Activated T-cell treated with anti-CD3 and anti-CD28 coated beads for 48 hours (primary cell): ENCODE results near the gene ACADM.
"Not testable (repeated sequence)": the region's sequence is repeated elsewhere in the genome, so short reads cannot be mapped to it uniquely, and the experiment has no call there.

ENCODE experiments used
- DNase-seq: peaks from one replicate; pipeline ENCODE4 v3.0.0-alpha.2; 2020; ENCODE audit warnings: low read depth

ACADM gene

DNA sequence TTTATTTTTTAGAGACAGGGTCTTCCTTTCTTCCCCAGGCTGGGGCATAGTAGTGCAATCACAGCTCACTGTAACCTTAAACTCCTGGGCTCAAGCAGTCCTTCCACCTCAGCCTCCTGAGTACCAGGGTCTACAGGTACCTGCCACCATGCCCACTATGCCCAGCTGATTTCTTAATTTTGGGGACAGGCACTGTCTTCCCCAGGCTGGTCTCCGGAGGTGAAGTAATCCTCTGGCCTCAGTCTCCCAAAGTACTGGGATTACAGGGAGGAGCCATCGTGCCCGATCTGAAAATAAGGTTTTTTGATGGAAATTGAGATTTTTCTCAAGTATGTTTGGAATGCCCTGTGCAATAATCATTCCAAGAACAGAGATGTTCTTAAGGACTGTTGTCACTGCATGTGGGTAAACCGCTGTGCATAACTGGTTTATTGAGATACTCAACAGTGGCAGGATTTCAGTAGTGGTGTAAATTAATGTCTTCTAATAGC, 71.2 kb downstream of the ACADM start:
- DNase-seq: no peak

DNA sequence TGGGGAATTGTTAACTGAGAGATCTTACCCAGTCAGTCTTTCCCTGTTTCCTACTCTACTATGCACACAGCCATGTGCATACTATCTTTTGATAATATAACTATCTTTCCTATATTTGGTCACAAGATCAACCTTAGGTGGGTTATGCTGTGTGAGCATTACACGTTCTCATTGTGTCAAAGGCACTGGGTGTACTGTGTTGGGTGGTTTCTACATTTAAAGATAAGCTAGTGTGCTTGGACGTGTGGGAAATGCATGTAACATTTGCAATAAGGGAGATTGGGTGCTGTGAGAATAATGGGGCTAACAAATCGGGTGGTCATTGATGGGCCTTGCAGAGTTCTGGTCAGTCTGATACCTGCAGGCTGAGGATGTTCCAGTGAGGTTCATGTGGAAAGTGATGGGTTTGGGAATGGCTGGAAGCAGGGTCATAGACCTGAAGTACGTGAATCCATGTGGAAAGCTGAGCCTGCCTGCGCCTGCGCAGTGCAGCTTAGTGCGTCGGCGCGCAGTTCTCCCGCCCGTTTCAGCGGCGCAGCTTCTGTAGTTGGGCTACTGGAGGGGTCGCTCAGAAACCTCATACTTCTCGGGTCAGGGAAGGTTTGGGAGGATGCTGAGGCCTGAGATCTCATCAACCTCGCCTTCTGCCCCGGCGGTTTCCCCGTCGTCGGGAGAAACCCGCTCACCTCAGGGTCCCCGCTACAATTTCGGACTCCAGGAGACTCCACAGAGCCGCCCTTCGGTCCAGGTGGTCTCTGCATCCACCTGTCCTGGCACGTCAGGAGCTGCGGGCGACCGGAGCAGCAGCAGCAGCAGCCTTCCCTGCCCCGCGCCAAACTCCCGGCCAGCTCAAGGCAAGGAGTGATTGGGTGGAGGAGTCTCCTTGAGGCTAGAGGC, 72.1 kb downstream of the ACADM start, which contains the start of gene MSH4:
TSS of gene MSH4 (plus strand) at position 507 of the 897 bp plus-strand sequence. CDS start at position 611, 104 bp downstream.
- no peak for DNase-seq

DNA sequence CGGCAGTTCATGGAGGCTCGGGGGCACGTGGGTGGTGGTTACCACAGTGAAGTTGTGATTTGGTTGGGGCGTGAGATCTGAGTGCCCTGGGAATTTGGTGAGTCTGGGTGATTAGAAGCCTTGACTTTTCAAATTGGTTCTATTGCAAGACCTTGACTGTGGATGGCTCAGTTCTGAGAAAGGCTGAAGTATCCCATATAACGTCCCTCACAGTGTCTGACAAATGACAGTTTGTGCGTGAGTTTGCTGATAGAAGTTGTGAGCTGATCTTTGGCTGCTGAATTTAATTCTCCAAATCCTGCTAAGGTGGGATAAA, 72.7 kb downstream of the ACADM start:
- no peak for DNase-seq

DNA sequence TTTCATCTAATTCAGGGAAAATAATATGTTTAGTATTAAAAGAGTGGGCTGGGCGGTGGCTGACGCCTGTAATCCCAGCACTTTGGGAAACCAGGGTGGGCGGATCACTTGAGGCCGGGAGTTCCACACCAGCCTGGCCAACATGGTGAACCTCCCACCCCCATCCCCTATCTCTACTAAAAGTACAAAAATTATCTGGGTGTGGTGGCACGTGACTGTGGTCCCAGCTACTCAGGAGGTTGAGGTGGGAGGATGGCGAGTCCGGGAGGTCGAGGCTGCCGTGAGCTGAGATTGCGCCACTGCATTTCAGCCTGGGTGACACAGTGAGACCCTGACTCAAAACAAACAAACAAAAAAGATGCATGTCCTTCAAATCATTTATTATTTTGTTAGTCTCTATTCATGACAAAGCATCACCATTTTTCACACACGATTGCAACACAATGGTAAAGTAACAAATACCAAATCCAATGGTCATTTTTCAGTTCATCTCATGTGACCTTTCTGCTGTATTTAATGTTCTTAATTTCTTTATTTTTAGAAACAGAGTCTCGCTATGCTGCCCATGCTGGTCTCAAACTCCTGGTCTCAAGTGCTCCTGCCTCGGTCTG, 73.2 kb downstream of the ACADM start:
- DNase-seq: no peak

DNA sequence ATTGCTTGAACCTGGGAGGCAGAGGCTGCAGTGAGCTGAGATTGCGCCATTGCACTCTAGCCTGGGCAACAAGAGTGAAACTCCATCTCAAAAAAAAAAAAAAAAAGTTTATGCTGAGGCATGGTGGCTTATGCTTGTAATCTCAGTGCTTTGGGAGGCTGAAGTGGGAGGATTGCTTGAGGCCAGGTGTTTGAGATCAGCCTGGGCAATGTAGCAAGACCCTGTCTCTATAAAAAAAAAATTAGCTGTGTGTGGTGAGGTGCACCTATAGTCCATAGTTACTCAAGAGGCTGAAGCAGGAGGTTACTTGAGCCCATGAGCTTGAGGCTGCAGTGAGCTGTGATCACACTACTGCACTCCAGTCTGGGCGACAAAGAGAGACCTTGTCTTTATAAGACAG, 77.0 kb downstream of the ACADM start:
- not testable (repeated sequence) for DNase-seq

DNA sequence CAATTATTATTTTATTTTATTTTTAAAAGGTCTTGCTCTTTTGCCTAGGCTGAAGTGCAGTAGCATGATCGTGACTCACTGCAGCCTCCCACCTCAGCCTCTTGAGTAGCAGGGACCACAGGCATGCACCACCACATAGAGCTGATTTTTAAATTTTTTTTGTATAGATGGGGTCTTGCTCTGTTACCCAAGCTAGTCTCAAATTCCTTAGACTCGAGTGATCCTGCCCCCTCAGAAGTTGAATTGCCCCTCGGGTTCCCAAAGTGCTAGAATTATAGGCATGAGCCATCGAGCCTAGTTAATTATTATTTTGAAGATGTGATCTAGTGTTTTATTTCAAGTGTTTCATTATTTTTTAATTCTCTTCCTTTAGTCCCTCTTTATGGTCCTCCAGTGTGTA, 84.4 kb downstream of the ACADM start:
- DNase-seq: no peak

DNA sequence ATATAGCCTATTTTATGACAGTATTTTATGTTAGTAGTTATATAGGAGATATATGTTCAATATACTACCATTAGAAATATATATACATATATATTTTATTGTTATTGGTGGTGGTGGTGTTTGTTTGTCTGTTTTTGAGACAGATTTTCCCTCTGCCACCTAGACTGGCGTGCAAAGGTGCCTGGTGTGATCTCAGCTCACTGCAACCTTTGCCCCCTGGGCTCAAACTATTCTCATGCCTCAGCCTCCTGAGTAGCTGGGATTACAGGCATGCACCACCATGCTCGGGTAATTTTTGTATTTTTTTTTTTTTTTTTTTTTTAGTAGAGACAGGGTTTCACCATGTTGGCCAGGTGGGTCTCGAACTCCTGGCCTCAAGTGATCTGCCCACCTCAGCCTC, 85.6 kb downstream of the ACADM start:
- not testable (repeated sequence) for DNase-seq

DNA sequence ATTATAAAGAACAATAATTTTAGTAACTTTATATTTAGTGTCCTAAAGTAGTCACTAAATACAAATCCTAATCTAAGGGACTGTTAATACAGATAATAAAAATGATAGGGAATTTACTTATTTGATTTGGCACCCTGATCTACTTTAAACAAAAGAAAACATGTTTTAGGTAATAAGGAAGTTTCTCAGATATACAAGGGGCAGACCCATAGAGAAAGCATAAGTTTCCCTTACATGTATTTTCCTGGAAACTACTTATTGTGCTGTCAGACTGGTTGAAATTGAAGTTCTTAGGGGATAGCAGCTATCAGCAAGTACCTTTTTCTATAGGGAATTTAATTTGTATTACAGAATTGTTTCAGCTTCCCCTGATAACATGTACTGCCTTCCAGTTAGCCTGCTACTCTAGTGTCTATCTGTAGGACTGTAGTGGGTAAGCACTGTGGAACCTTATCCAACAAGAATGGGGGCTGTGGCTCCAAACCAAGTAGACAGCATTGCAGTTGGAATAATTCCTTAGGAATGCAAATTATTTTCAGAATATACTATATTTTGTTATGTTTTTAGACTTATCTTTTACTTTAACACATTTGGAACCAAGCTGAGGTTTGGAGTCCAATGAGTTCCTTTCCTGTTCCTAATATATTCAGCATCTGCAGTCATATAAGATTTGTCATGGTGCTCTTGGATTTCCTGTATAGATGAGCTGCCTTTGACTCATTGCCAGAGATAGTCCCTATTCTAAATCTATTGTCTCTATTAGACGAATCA, 86.9 kb downstream of the ACADM start:
- no peak for DNase-seq

DNA sequence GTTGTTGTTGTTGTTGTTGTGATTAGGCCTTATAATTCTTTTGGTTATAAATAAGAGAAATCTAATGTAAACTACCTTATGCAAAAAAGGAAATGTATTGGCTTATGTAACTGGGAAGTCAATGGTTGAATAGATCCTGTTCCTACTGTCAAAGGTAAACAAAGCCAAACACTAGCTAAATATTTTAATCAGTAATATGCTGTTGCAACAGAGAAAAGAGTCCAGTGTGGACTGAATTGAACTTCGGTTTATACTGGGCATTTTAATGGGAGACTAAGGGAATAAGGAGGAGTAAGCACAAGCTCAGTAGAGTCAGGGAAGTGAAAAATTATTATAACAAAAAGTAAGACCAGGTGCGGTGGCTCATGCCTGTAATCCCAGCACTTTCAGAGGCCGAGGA, 87.6 kb downstream of the ACADM start:
- no peak for DNase-seq
